Skin of body (tissue), 2 donors: Measurements from ENCODE around the gene TTC39B. TPM values are rescaled to one million over a fixed set of nuclear protein-coding genes. Genes with fewer than 3 reads are reported as not detected.
"Not testable (repeated sequence)": the region's sequence is repeated elsewhere in the genome, so short reads cannot be mapped to it uniquely, and the experiment has no call there.

Experiments used
- DNase-seq: peaks from one replicate; lab custom pipeline; 2025; lab: John Stamatoyannopoulos, UW
- total RNA-seq: library from RNA; depleted of rRNA; stranded (reverse); fragments of >200 nt; gene quantifications from one replicate; pipeline ENCODE4 v1.2.3, GENCODE V29; 2014

The TTC39B gene
- total RNA-seq, 1 donor from 2014 or later: 22.9 TPM

GRCh38 chr9:15268317-15268716, 38.7 kb downstream of the TTC39B start:
- no peak for DNase-seq

DNA sequence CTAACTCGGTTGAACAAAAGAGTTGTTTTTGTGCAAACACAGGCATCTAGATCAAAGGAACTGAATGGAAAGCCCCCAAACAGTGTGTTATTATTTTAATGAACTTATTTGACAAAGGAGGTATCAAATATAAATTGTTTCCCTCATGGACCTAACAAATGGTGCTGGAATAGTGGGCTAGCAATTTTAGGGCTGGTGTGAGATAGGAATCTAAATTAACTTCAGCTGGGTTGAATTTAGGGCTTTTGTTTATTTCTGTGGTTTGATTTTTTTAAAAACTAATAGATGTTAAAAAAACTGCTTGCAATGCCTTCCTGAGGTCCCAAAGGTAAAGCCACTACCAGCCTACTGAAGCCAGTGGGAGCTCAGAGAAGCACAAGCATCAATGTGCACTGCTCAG, 42.1 kb downstream of the TTC39B start:
- DNase-seq: no peak

DNA sequence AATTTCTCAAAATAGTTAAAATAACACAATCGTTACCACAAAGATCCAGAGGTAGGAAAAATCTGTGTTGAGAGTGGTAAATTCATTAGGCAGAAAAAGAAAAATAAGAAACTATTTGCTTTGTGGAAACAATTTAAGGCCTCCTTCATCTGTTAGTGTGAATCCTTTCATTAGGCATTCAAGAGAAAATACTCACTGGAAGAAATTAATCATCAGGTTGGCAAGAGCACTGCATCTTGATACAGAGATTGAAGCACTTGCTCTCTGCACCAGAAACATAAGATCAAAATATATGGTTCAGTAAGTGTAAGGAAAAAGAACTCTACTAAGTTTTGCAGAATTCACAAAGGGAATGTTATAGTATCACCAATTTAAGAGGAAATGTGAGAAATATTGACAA, 44.4 kb downstream of the TTC39B start:
- no peak for DNase-seq

DNA sequence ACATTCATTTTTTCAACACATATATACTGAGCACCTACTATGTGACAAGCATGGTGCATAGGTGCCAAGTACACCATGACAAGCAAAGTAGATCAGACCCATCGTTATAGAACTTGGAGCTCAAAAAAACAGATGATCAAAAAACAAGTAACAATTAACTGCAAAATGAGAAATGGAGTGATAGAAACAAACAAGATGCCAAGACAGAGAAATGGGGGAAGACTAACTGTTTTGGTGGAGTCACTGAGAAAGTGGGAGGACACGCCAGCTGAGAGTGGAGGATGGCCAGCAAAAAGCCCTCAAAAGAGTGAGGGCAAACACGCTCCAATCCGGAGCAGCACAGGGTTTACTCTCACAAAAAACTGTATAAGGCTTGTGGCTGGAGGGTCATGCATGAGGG, 50.6 kb downstream of the TTC39B start:
- no peak for DNase-seq

DNA sequence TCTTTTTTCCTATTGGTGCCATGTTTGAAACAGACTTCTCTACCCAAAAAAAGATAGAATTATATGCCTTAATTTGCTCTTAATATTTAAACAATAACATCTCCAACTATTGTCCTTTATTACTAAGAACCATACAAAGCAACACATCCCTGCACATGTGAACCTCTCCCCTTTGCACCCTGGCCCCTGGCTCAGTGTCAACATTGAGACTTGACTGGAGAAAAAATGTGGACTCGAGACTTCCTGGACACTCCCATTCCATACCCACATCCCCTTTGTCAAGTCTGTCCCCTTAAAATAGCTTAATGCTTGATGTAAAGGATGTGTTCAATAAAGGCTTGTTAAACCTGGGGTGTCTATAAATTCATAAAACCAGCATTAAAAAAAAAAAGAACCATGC, 53.2 kb downstream of the TTC39B start:
- DNase-seq: no peak

DNA sequence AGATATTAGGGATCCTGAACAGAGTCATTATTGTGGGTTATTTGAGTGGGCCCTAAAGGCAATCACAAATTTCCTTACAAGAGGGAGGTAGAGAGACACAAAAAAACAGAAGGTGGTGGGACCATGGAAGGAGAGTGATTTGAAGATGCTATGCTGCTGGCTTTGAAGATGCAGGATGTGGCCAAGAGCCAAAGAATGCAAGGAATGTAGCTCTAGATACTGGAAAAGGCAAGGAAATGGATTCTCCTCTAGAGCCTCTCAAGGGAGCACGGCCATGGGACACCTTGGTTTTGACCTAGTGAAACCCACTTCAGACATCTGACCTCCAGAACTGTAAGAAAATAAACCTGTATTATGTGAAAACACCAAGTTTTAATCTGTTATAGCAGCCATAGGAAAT, 53.8 kb downstream of the TTC39B start:
- DNase-seq: no peak

- no peak for DNase-seq
Measured at GRCh38 chr9:15249981-15250380, 57.0 kb downstream of the TTC39B start.

GRCh38 chr9:15249042-15249818, 57.8 kb downstream of the TTC39B start:
- no peak for DNase-seq

DNA sequence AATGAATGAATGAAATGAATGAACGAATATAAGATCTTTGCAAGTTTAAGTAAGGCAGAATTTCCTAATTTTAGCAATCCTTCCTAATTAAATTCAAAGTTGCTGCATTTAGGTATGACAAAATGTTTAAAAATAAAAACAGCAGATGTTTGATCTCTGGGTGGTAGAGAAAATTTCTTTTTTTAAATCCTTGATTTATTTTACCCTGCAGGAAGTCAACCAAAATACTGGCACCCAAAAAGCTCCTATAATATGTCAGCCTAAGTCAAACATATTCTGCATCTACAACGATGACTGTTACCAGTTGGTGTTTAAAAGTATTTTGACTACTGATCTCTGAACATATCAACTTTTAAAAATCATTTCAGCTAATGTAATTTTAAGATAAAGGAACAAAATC, 58.4 kb downstream of the TTC39B start:
- DNase-seq: no peak

DNA sequence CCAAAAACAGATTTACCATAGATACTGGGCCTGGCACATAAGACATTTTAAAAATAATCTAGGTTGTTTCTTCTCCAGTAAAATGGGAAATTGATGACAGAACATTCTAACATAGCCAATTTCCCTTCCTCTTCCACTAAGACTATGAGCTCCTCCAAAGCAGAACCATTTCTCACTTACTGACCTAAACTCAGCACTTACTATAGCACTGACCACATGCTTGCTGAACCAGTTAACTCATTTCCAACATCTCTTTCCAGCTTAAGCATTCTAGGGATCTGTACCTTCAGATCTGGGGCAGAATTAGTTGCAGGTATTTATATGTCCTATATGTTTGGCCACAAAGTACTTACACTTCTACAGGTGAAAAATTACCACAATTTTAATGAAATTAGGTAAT, 58.9 kb downstream of the TTC39B start:
- DNase-seq: no peak

DNA sequence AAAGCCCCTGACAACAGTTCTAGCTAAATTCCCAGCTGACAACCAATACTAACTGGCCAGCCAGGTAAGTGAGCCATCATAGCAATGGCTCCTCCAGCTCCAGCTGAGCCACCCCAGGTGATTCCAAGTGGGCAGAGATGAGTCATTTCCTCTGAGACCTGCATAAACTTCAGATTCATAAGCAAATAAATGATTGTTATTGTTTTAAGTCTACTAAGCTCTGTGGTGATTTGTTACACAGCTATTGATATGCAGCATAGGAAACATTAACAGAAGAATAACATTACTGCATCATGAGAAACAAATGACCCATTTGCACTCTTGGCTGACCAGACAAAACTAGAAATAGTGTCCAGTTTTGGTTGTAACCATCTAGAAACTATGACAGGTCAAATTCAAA, 60.3 kb downstream of the TTC39B start:
- no peak for DNase-seq

DNA sequence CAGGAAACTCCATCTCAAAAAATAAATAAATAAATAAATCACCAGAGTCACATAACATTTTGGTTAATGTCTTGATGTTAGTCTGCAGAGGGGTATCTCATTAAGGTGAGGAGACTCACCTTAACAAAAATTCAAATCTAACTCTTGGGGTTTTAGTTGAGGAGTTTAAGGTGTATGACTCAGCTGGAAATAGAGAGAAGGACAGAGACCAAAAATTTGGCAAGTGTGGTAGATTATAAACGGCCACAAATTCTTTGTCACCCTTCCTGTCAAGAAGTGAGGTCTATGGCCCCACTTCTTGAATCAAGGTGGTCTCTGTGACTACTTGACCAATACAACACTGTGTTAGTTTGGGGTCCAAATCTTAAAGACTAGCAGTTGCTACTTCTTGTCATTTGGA, 60.8 kb downstream of the TTC39B start:
- DNase-seq: no peak

GRCh38 chr9:15244001-15244441, 63.0 kb downstream of the TTC39B start:
- DNase-seq: no peak

DNA sequence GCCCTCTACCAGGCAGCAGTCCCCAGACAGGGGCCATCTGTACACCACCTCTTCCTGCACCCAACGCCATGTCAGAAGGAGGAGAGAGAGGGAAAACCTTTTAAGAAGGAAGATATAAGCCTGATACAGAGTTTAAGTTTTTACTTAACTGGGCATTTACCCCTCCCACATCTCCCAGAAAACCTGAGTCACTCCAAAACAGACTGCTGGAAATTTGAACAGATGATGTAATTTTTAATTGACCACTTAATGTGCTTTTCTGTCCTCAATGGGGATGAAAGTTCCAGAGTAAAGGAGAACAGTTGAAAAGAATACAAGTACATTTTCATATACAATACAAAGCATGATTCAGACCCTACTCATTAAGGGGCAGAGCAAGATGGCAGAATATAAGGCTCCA, 63.9 kb downstream of the TTC39B start:
- DNase-seq: no peak

- DNase-seq: no peak
Measured at GRCh38 chr9:15240927-15241326, 66.1 kb downstream of the TTC39B start.

DNA sequence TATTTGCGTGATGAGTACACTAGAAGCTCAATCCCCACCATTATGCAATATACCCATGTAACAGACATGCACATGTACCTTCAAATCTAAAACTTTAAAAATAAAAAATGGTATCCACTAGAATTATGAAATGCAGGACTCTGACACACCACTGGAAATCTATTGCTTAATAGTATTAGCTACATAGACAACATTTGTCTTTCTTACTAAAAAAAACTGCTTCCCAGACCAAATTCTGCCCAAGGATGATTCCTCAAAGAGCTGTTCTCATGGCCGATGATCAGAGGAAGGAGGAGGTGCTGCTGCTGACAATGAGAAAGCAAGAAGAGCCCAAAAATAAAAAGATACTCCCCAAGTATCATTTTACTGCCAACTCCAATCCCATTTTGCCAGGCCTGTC, 67.2 kb downstream of the TTC39B start:
- no peak for DNase-seq

DNA sequence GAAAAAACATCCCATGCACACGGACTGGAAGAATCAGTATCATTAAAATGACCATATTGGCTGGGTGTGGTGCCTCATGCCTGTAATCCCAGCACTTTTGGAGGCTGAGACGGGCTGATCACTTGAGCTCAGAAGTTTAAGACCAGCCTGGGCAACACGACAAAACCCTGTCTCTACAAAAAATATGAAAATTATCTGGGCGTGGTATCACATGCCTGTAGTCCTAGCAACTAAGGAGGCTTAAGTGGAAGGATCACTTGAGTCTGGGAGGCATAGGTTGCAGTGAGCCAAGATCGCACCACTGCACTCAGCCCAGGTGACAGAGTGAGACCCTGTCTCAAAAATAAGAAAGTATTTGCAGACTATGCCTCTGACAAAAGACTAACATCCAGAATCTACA, 68.4 kb downstream of the TTC39B start:
- DNase-seq: peak; percentile 3

GRCh38 chr9:15235658-15236057, 71.4 kb downstream of the TTC39B start:
- no peak for DNase-seq

GRCh38 chr9:15233941-15234490, 73.0 kb downstream of the TTC39B start:
- not testable (repeated sequence) for DNase-seq

DNA sequence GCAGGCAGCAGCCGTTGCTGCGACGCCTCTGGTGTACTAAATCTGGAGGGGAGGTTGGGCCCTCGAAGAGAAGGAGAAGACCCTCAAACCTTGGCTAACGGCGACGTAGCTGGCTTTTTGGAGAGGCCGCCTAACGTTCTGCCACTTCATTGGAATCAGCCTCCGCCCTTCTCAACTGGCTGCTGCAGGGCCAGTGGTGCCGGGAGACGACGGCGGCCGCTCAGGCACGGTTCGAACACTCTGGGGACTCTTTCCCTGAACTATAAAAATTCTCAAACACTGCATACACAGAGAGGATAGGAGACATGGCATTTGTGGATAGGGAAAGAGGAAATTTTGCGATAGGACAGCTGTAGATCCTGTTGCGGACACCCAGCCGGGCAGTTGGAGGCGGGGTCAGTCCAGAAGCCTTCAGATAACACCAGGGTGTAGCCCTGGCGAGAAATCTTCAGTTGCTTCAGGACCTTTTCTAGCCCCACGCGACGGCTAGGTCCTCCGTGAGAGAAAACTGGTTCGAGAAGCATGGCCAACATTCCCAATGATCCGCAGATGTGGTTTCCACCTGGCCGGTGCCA, 74.2 kb downstream of the TTC39B start:
- not testable (repeated sequence) for DNase-seq

DNA sequence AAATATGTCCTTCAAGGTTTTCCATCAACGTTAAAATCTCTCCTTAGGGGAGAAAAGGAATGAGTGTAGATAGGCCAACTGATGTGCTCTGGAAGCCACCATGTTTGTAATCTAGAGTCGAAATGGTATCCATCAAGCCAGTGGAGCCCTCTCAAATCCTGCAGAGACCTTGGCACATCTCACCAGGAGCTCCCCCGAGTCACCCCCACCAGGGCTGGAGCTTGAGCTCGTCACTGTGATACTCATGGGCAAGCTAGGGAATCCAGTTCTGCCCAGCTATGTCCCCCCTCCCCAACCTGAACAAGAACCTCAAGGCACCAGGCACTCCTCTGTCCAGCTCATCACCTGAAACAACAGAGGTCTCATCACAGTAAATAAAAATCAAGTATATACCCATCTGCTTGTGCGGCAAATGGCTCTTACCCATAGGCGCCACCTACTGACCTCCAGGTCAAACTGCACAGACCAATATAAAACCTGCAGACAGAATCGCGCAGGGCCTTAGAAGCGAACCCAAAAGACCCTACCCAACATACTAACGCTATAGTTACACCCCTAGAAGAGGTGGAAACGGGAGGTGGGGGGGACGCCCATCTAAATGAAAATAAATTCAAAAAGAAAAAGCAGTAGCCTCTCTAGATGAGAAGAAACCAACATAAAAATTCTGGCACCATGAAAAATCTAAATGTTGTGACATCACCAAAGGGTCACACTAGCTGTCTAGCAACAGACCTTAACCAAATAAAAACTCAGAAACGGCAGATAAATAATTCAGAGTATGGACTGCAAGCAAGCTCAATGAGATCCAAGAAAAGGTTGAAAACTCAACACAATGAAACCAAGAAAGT, 75.0 kb downstream of the TTC39B start:
- no peak for DNase-seq

GRCh38 chr9:15229409-15229808, 77.6 kb downstream of the TTC39B start:
- no peak for DNase-seq
